Mesenteric fat pad (tissue), 1 donor: Measurements from ENCODE around the gene FARP1. TPM values are rescaled to one million over a fixed set of nuclear protein-coding genes. Genes with fewer than 3 reads are reported as not detected.
A peak's percentile ranks its signal among the peaks of the same experiment; 100 is the strongest.

Experiments
- DNase-seq: peaks from one replicate; pipeline ENCODE4 v3.0.0-alpha.2; 2020; ENCODE audit warnings: low spot score
- total RNA-seq: library from RNA; stranded (reverse); fragmentation: NEBNext Ultra II Directional; extraction: Animal tissue kit (Norgen Biotek cat#: 25700); gene quantifications from one replicate; pipeline ENCODE4 v1.2.1, GENCODE V29; 2021
- donor health status: DM: yes; HTN: yes; CAD: no.

FARP1 gene
- total RNA-seq, 1 donor from 2014 or later, result 42.5 TPM

DNA sequence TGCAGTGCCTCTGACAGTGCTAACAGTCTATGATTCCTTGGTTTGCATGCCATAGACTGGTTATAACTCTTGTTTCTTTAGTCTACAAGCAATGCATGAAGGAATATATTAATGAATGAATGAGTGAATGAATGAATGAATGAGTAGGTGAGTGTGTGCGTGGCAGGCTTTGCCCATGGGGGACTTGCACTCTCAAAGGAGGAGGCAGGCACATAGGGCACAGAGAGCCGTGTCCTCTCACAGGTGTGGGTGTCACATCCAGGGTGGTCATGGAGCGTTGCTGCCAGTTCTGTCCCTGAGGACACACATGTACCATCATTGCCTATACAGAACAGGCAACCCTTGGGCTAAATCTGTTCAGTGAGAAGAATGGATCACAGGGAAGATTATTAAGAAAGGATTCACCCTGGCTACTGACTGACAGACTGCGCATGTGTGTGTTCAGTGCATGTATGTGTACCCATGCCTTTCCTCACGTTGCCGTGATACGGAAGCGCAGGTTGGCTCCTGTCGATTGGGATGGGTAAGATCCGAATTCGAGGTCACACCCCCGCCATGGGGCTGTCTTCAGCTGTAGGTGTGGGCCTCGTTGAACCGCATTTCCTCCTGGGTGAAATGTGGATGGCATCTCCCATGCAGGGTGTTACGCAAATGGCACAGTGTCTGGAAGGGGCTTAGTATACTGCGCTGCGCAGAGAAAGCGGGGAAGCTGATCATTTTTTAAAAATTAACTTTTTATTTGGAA lies 272.6 kb downstream of the FARP1 start:
- peak; percentile 82 for DNase-seq

DNA sequence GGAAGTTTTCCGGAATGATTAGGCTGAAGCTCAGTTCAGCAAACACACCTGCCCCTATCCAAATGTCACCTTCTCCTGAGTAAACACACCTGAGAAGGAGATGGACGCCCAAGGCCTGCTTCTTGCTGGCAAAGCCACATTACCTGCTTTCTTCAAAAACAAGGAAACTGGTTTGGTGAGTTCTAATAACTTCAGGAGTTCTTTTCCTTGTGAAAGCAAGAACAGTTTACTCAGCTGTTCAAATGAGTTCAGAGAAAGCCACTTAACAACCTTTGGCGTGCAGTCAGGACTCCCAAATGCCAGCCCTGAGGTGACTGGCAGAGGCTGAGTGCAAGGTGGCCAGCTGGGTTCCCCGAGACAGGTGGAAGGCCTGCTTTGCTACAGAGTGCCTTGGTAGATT lies 273.5 kb downstream of the FARP1 start:
- no peak for DNase-seq

GRCh38 chr13:98419786-98420553 lies 277.1 kb downstream of the FARP1 start:
- peak; percentile 57 for DNase-seq

DNA sequence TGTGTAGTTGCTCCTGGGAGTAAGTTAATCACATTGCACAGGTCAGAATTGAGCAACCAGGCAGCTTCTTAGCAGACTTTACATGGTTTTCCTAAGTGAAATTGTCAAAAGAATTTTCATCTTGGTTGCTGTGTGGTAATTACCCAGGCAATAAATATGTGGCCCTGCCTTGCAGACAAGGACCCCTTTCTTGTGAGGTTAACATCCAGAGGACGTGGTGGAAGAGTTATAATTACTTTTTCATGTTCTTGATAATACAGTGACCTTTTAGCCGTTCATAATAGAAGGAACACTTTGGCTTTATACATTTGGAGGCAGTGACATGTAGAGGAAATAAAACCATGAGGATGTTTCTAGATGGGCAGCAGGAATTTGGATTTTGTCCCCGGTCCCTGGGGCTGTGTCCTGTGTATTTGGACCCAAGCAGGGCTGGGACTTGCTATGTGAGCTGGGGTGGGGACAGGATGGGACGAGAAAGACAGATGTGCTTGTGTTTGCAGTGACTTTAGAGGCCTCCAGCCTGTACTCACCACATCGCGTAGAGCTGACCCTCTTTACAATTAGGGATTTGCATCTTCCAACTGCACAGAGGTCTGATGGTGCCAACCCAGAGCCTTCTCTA lies 277.8 kb downstream of the FARP1 start:
- DNase-seq, result peak; percentile 69

GRCh38 chr13:98422046-98422445 lies 279.2 kb downstream of the FARP1 start:
- DNase-seq, result peak; percentile 81

DNA sequence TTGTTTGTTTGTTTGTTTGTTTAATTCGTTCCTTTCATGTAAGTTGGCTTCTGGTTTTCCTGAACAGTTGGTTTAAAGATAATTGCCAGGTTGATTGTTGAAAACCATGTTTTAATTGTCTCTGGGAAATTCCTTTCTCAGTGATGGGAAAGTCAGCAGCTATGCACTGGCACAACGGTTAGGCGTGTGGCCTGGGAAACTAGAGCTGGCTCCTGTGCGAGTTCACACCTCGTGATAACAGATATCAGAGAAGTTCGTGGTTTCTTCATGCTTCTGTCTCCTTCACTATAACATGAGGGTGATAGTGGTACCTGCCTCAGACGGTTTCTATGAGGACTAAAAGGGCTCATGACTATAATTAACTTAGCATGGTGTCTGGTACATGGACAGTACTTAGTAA lies 280.5 kb downstream of the FARP1 start:
- DNase-seq, result no peak

DNA sequence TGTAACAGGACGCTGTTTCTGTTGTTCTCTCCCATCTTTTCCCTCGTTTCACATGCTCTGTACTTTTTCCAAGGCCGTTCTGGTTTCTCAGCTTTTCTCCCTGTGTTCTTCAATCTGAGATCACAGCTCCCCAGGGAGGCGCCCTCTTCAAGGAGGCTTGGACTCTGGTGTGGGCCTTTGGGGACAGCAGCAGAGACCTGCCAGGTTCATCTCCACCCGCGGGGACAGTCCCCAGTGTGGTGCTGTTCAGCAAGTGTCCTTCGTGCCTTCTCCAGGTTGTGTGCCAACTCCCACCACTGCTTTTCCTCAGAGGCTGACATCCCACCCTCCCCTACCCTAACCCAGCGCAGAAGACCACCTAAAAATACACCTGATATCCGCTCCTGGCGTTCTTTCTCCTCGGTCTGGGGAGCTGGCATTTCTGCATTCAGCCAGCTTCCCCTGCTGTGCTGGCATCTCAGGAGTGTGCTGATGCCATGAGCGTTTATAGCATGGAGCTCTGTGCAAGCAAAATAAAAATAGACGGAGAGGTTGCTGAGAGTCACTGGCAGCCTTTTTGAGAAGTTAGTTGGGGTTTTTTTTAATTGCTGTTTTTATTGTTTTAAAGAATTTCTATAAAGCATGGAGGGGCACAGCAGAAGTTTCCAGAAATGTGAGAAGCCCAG lies 284.6 kb downstream of the FARP1 start:
- no peak for DNase-seq

- no peak for DNase-seq
Measured at GRCh38 chr13:98428256-98428966, 285.5 kb downstream of the FARP1 start.

- DNase-seq, result no peak
Measured at GRCh38 chr13:98429081-98429480, 286.2 kb downstream of the FARP1 start.

DNA sequence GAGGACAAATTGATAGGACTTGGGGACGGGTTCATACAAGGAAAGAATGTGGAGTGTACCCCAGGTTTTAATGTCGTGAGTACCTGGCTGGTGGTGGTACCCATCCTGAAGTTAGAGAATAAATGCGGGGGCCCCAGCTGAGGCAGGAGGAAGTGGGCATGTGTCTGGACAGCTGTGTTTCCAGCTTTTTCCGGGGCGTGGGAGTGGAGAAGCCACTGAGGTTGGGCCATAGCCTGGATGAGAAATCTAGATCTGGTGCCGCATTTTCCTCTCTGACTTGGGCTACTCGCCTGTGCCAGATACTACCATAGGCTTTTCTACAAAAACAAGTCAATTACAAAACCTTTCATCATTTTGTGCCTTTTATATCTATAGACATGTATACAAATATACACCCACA lies 286.6 kb downstream of the FARP1 start:
- no peak for DNase-seq

DNA sequence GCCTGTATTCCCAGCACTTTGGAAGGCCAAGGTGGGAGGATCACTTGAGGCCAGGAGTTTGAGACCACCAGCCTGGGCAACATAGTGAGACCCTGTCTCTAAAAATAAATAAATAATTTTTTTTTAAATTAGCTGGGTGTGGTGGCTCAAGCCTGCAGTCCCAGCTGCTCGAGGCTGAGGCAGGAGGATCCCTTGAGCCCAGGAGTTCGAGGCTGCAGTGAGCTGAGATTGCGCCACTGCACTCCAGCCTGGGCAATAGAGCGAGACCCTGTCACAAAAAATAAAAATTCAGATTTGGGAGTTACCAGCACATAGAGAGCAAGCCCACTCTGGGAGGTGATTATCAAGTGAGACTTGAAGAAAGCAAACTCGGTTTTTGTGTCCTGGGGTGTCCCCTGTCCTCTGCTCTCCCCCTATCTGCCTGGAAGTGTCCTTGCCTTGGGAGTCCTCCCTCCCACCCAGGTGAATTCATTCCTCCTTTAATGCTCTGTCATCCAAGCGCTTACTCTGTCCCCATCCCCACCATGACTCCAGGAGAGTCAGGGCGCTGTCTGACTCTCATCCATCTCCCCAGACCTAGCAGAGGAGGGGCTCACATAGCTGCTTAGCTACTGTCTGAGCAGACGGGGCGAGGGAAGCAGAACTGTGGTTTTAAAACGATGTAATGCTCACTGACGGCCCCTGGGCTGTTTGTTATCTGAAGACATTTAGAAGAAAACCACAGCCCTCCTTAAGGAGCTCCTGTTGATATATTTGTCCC lies 287.3 kb downstream of the FARP1 start:
- DNase-seq, result no peak

DNA sequence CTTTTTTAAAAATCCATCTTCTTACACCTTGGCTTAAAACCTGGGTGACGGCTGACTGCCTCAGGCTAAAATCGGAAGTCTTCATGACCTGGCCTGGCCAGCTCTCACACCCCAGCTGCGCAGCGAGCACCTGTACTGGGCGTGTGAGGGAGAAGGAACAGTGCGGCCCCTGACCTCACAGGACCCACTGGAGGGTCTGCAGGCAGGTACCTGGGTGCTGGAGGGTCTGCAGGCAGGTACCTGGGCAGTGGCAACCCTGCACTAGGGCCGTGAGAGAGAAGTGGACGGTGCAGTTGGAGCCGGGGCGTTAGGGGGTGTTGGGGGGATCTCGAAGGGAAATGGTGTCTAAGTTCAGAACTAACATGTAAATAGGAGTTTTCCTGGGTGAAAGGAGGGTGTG lies 289.7 kb downstream of the FARP1 start:
- DNase-seq, result no peak

GRCh38 chr13:98433654-98434053 lies 290.8 kb downstream of the FARP1 start:
- DNase-seq, result no peak

- DNase-seq, result no peak
Measured at GRCh38 chr13:98434060-98434459, 291.2 kb downstream of the FARP1 start.

DNA sequence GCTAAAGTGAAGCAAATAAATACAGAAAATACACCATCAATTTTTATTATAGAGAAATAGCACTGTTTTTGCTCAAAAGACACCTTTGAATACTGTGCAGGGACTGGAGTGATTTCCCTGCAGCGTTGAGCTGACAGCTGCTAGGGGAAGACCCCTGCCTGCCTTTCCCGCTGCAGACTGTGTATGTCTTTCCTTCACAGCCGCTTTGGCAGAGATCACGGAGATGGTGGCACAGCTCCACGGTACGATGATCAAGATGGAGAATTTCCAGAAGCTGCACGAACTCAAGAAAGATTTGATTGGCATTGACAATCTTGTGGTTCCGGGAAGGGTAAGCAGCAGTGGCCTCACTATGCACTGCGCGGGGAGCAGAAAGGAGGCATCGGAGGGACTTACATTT lies 292.5 kb downstream of the FARP1 start:
- no peak for DNase-seq

- no peak for DNase-seq
Measured at GRCh38 chr13:98436233-98436910, 293.5 kb downstream of the FARP1 start.

- no peak for DNase-seq
Measured at GRCh38 chr13:98438246-98439125, 295.6 kb downstream of the FARP1 start.

DNA sequence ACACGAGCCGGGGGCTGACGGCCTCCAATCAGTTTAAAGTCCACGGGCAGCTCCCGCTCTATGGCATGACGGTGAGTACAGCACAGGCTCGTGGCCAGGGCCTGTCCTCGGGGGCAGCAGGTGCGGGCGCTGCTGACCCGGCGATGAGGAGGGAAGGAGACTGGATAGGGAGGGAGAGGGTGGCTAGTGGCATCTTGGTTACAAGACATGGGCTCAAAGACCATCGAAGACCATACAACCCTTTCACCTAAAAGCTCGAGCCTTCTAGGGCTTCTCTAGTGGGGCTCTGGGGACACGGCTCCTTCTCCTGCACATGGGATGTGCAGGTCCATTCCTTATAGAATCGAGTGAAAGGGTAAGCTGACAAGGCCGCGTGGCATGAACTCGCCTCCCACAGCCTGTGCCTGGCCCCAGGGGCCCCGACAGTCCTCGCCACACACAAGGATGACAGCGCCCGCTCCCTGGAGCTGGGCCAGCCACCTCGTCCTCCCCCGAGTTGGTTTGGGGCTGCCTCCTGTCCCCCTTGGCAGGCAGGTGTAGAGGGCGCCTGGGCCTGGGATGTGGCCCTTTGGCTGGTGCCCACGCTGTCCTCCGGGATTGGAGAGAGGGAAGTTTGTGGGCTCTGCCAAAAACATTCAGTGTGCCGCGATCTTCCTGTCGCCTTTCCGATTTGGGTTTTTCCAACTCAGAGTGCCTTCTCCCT lies 296.4 kb downstream of the FARP1 start:
- no peak for DNase-seq
